Right forelimb (tissue), 1 donor: ENCODE data around the gene MALRD1.

ENCODE experiments used
- DNase-seq: peaks from one replicate; pipeline ENCODE4 v3.0.0-alpha.2; 2018

The MALRD1 gene

DNA sequence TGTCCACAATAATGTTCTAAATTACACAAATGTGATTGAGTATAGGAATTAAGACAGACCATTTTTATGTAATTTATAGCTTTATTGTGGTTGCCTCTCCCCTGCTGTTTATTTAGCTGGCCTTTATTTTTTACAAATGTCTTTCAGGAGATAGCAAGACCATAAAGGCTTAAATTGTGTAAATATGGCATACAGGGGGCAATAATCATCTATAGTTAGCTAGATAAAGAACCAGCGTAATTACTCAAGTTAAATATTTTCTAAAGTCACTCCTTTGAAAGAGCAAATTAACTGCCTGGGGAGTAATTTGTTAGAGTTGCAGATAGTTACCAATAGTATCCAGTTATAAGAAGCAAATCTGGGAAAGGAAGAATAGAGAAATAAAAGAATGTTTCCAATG, at the start of gene MALRD1:
MALRD1 (plus strand) TSS at position 313 of the 400 bp plus-strand sequence. CDS start 138 bp downstream, outside the sequence.
- no peak for DNase-seq

DNA sequence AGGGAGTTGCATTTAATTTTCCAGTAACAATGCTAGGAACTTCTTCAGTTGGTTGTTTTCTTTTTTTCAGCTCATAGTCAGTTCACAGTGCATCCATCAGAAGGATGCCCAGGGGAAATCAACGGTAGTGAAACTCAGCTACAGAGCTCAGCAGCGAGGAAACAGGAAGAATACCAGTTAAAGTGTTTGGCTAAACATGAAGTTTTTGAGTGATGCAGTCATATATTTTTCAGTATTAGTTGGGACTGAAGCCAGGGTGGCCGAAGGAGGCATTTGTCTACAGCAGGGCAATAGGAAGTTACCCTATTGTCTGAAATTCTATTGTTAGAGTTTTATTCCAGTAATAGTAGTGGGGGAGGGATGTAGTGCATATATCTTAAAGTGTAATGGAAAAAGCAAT, 45.3 kb upstream of the MALRD1 start:
- no peak for DNase-seq

DNA sequence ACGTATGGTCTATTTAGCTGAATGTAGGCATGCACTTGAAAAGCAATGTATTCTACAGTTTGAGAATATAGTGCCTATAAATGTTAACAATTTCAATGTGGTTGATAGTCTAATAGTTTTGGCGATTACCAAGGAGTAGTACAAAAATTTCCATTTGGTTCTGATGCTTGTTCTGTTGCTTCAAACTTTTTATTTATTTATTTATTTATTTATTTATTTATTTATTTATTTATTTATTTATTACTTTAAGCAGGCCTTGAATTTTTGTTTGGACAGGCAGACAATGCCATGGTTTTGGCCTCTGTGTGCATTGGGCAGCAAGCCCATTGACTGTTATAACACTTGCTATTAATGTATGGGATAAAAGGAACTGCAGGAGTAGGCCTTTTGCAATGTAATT, 36.5 kb upstream of the MALRD1 start:
- no peak for DNase-seq

DNA sequence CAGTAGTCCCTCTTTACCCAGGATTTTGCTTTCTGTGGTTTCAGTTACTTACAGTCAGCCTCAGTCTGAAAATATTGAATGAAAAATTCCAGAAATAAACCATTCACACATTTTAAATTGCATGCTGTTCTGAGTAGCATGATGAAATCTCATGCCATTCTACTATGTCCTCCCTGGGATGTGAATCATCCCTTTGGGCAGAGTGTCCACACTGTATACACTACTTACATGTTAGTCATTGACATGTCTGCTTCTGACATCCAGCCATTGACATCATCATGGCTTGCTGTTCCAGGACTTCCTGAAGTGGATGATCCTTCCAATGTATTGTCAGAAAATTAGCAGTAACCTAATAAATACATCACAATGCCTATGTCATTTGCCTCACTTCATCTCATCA, 34.6 kb upstream of the MALRD1 start:
- no peak for DNase-seq

DNA sequence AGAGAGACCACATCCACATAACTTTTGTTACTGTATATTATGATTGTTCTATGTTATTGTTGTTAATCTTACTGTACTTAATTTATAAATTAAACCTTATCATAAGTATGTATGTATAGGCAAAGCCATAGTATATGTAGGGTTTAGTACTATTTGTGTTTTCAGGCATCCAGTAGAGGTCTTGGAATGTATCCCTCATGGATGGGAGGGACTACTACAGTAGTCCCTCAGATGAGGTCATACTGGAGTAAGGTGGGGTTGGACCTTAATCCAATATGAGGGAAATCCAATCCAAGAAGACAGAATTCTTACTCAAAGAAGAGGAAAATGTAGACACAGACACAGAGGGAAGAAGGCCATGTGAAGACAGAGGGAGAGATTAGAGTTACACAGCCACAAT, 34.1 kb upstream of the MALRD1 start:
- no peak for DNase-seq

DNA sequence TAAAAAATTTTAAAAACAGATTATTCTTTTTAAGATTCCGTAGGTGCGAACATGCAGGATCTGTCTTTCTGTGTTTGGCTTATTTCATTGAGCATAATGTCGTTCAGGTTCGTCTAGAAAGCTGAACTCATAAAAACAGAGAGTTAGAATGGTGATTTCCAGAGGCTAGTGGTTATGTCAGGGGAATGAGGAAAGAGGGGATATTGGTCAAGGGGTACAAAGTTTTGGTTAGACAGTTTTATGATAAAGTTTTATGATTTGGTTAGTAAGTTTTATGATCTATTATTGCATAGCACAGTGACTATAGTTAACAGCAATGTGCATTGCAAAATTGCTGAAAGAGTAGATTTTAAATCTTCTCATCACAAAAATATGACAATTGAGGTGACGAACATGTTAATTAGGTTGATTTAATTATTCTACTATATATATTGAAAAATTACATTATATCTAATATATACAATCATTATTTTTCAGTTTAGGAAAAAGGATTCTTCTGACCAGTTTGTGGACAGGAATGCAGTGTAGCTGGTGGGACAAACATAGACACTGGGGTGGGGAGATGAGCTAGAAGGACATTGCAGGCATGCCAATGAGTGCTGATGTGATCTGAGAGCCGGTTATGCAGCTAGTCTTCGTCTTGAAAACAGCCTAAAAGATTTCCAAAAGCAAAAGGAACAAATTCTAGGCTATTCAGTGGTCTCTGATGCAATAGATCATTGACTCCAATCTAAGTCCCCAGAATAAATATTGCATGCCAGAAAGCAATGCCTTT, 31.3 kb upstream of the MALRD1 start:
- DNase-seq, result no peak

DNA sequence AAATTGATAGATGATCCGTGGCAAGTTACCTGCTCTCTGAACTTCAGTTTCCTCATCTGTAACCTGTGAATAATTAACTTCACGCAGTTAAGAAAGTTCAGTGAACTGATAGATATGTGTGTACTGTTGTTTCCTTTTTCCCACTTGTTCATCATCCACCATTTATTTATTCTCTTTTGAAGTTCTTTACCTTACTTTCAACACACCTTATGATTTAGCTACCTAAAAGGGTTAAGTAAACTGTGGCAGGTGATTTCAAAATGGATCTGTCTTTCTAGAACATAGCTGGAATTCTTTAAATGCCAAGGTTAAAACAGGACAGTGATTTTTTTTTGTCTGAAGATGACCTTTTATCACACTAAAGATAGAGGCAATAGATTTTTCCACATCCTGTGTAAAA, 27.4 kb upstream of the MALRD1 start:
- no peak for DNase-seq

DNA sequence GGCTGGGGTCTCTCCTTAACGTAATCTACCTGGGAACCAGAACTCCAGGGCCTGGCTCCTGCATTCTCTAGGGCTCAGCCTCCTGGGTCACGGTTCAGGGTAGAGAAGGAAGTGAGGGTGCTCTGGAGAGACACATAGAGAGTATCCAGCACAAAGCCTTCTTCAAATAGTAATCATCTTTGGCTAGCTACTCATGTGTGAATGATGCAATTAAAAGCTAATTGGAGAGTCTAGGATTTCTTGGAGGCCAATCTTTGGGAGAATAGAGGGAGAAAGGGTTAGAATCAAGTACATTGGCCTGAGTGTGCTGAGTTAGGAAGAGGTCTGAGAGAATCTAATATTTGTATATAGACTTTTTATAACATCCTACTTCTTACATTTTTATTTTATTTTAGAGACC, 24.0 kb upstream of the MALRD1 start:
- DNase-seq, result no peak

DNA sequence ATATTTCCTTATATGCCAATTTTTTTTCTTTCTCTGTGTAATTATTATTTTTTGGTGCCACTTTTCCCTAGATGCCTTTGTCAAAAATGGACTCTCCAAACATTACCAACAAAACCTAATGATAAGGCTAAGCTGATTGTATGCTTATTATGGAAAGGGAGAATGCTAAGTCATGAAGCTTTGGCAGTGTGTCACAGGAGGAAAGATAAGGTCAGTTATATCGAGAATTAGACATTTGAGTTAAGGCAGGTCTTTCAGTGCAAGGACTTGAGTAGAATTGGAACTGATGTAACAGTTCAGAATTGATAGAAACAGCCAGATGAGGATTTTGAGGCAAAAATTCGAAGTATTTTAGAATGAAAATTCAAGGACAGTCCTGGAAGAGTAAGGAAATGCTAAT, 16.8 kb upstream of the MALRD1 start:
- no peak for DNase-seq

DNA sequence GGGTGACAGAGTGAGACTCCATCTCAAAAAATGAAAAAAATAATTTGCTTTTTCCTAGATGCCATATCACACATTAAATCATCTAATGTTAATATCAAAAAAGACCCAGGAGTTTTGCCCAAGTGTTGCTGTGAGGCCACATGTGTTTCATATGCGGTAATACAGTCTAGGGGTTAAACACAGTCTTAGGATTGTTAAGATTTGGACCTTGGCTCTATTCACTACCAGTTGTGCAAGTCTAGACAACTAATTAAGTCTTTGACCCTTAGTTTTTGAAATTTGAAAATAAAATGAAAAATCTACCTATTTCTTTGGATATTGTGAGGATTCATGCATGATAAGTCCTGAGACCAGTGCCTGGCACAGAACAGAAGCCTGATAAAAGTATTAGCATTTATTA, 14.9 kb upstream of the MALRD1 start:
- DNase-seq, result no peak

DNA sequence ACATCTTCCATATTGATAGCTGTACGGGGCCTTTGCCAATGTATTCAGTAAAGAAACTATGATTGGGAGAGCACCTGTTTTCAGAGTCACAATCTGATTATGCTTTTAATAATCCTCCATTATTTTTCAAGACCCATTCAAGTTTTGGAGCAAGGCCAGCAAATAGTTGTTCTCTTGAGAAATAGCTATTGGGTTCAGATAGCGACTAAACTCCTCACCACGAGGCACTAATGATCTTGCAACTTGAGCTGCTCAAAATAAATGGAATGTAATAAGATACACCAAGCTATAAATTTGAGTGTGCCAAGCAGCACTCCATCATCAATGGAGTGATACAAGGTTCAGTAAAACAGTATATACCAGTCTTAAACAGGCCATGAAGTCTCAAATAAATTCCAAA, 7.4 kb upstream of the MALRD1 start:
- DNase-seq, result no peak

DNA sequence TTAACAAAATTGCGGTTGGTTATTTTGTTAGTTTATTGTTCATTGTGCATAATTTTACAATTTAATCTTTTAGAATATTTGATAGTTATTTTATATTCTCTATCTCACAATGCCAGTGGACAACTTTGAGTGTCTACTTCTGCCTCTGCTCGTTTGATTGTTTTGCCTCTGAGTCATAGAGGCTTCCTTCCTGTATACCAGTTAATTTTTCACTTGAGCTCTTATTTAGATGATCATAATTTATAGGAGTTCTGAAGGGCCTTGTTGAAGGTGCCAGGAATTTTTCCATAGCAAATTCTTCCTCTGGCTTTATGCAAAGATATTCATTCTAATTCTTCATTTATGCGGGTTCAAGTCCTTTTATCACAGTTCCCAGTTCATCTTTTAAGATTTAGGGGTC, 5.2 kb upstream of the MALRD1 start:
- DNase-seq, result no peak

DNA sequence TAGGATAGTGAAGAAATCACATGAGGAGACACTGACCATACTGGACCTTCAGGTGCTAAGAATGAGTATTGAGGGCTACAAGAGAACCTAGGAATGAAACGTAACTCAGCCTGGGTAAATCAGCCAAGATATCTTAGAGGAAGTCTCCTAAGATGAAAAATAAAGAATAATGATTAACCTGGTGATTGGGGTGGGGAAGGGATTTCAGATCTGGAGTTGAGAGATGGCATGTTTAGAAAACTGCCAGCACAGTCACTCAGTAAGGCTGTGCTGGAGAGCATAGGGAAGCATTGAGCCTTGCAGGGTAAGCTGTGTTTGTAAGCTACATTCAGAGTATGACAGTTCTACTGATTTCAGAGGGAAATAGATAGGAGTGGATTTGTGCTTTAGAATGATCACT, 1.9 kb upstream of the MALRD1 start:
- DNase-seq, result no peak

DNA sequence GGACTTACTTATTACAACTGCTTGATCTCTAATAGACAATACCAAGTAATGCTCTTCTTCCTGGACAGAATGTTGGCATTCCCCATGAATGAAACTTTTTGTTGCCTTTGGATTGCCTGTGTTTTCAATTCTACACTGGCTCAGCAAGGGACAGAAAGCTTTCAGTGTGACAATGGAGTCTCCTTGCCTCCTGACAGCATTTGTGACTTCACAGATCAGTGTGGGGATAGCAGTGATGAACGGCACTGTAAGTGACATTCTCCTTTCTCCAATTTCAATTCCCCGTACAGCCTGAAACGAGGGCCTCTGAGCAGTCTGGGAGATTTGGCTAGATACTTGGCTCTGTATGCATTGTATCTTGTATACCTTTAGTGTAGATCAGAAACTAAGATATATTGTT, 290 bp downstream of the MALRD1 start:
- DNase-seq, result no peak

DNA sequence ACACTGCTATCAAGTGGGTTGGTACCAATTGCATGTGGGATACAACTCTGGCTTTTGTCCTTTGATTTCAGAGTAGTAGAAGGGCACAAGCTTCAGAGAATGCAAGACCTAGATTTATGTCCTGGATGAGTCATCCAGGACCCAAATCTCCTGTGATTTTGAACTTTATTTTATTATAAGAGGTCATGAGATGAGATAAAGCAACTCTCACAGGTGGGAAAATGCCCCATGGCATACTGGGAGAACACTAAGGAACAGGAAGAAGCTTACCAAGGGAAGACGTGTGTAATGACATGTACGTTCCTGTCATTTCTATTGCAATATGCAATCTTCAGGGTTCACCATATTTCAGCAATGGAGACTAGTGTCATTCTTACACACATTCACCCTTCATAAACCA, 966 bp downstream of the MALRD1 start:
- DNase-seq, result no peak

DNA sequence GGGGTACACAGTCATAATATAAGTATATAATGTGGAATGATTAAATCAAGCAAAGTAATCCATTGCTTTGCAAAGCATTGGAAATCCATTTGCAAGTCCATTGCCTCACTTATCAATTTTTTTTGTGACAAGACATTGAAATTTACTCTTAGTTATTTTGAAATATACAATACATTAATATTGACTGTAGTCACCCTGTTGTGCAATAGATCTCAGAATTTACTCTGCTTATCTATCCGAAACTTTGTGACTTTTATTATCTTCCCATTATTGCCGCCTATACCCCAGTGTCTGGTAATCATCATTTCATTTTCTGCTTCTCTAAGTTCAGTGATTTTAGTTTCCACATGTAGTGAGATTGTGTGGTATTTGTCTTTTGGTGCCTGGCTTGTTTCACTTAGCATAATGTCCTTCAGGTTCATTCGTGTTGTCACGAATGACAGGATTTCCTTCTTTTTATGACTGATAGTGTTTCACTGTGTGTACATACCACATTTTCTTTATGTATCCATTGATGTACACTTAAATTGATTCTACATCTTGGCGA, 5.8 kb downstream of the MALRD1 start:
- no peak for DNase-seq

DNA sequence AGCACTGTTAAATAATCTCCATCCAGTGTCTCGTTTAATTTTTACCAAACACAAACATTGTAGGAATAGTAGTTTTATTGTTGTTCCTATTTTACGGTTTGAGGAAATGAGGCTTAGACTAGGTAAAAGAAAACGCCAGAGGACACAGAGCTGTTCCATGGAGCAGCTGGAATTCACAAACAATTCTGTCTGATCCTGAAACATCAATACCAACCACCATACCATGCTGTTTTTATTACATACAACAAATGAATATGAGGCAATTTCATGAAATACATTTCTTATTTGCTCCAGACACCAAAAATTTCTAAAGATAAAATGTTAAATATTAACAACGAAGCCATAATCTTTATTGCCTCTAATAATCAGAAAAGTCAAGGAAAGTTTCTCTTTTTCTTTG, 9.4 kb downstream of the MALRD1 start:
- DNase-seq, result no peak

DNA sequence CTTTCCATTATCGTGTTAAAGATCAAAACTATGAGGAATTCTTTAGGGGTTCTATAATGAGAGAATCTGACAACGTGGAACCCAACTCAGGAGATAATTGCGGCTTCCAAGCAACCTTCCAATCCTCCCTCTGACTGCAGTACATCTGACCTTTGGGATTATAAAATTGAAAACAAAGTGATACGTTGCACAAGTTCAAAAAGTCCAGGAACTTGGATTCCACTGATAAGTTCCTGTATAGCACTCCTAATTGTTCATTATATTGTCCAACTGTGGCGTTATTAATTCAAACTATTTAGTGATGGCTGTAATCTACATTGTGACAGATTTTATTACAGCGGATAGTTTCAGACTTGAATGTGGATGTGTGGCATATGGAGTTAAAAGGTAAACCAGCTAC, 15.4 kb downstream of the MALRD1 start:
- DNase-seq, result no peak

DNA sequence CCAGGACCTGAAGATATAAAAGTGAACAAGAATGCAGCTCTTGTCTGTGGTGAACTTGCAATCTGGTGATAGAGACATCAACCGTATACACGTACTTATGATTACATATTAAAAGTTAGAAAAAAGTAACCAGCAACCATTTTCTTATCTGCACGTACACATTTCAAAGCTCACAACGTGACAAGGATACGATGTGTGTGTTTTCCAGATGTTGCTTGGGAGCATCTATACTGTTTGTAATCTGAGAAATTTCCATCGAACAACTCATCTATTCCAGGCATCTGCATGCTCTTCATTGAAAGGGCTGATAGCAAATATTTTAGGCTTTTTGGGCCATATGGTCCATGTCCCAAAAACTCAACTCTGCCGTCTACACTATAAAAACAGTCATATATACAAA, 23.3 kb downstream of the MALRD1 start:
- no peak for DNase-seq

DNA sequence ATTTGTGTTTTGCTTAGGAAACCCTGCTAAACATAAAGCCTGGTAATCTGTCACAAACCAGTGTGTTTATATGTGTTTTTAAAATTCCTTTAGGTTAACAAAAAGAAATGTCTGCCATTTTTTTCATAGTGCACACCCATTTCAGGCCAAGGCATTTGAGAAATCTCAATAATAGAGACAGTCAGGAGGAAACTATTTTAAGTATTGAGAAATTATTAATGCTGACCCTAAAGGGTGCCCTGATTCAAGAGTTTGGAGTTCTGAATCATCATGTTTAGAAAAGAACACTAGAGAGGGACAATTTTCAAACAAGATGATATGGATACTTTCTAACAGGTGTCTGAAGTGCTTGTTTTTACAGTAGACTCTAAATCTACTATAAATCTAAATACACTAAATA, 28.7 kb downstream of the MALRD1 start:
- no peak for DNase-seq

DNA sequence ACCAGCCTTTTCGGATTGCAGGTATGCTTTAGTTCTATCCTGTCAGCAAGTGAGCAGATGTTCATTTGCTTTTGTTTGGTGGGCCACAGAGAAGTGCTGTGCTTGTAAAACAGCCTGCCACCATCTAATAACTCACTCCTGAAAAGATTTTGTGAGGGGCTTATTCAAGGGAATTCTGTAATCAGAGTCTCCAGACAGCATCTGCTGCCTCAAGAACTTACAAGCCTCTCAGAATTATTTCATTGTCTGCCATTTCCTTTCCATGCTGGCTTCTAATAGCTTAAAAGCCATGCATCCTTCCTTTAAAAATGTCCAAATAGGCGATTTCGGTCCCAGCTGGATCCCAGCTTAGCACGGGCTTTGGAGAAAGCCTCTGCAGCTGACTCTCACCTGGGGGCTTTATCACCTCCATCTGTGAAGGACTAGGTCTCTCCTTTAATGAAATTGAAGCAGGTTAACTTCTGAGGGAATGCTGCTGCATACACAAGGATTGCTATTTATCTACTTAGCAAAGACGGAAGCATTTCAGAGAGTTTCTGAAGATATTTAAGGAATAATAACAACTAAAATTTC, 48.0 kb downstream of the MALRD1 start:
- DNase-seq, result no peak

DNA sequence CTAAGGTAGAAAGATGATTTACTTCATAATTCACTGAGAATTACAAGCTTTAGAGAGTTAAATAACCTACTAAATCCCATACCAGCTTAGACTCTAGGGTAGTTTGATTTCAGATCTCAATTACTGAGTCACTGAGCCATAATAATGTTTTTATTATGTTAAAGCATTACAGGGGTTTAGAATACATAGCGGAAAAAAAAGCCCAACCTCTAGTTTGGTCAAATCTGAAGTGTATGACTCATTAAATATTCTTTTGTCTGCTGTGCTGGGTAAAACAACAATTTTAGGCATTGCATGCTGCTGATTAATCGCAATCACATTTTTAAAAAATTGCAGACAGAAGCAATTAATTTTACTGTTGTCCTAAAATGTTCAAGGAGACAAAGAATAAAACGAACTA, 48.5 kb downstream of the MALRD1 start:
- no peak for DNase-seq

DNA sequence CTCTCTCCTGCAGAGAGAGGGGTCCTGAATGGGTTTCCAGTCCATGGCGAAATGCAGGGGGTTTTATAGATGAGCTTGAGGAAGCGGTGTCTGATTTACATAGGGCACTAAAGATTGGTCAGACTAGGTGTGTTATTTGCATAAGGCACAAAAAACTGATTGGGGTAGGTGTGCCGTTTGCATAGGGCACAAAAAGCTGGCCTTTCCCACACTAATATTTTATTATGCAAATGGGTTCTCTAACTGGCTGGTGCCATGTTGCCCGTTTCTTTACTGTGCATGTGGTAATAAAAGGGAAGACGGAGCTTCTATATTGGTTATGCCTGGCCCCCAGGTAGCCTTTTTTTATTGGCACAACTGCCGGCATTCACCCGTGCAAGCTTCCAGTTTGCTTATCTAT, 50.2 kb downstream of the MALRD1 start:
- DNase-seq, result no peak

DNA sequence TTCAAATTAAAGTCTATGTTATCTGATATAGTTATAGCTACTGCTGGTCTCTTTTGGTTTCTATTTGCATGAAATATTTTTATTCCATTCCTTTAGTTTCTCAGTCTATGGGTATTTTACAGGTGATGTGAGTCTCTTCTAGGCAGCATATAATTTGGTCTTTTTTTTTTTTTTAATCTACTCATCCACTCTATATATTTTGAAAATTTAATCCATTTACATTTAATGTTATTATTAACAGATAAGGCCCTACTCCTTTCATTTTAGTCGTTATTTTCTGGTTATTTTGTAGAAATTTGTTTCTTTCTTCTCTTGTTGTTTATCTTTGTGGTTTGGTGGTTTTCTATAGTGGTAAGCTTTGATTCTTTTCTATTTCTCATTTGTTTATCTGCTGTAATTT, 58.8 kb downstream of the MALRD1 start:
- no peak for DNase-seq
